Measurements from ENCODE around the gene BTBD9. TPM values are rescaled to one million over a fixed set of nuclear protein-coding genes. Genes with fewer than 3 reads are reported as not detected.

The BTBD9 gene
- total and polyA plus RNA-seq, 2 donors (not counting 3 experiments of a cell fraction or from before 2014, with no cell fraction given), result 4.9 to 15.0 TPM

DNA sequence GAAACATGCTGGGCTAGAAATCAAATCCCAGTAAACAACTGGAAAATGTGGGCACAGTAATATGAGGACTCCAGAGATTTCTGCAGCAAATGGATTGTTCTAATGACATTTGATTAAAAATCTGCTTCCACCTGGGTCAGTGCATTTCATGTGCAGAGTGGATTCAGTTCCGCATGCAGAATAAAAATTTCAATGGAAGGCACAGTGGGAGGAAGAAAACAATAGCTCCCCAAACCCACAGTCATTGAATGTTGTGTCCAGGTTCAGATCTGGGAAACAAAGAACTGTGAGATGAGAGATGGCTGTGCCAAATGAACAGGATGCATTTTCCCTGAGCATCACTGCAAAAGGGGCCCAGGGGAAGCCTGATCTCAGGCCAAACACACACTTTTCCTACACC lies 403.1 kb downstream of the BTBD9 start:
- DNase-seq (ENCODE audit: low read depth, low spot score), result no peak
- H3K36me3 ChIP-seq (ENCODE audit: control insufficient read depth in 2 of 2, extremely low read depth in 1 of 2, insufficient read depth in 2 of 2, low read length in 2 of 2), result no peaks in the 10 kb centered on the region
- H3K9ac ChIP-seq (replicated peaks; ENCODE audit: extremely low read depth, insufficient read depth, low read length), result no peak overlapping the region
- intact Hi-C loops (cut with micrococcal nuclease) (no loop called here), dilution Hi-C loops (cut with MboI; ENCODE audit: extremely low pct_ligation_motif_present, low sequenced_read_pairs) (no loop called here)
- no peaks in the 10 kb centered on the region for H3K9me3 ChIP-seq (replicated peaks; ENCODE audit: control insufficient read depth, insufficient read depth, low read length)
- peaks cover 13% of the 10 kb centered on the region for H3K4me1 ChIP-seq (ENCODE audit: control insufficient read depth, extremely low read depth, insufficient read depth, low read length)
- TF ChIP-seq, protein P1, sequence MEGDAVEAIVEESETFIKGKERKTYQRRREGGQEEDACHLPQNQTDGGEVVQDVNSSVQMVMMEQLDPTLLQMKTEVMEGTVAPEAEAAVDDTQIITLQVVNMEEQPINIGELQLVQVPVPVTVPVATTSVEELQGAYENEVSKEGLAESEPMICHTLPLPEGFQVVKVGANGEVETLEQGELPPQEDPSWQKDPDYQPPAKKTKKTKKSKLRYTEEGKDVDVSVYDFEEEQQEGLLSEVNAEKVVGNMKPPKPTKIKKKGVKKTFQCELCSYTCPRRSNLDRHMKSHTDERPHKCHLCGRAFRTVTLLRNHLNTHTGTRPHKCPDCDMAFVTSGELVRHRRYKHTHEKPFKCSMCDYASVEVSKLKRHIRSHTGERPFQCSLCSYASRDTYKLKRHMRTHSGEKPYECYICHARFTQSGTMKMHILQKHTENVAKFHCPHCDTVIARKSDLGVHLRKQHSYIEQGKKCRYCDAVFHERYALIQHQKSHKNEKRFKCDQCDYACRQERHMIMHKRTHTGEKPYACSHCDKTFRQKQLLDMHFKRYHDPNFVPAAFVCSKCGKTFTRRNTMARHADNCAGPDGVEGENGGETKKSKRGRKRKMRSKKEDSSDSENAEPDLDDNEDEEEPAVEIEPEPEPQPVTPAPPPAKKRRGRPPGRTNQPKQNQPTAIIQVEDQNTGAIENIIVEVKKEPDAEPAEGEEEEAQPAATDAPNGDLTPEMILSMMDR (IDR thresholded peaks at IDR 0.05; ENCODE audit: extremely low read depth in 1 of 2, insufficient read depth in 1 of 2, low read depth in 1 of 2, low read length in 2 of 2), result no peak
- no peak for TF ChIP-seq POLR2AphosphoS5 (IDR thresholded peaks at IDR 0.05; ENCODE audit: insufficient read depth, low read depth, low read length)
- TF ChIP-seq JUN (IDR thresholded peaks at IDR 0.05; ENCODE audit: borderline replicate concordance, insufficient read depth, insufficient read length, low read depth), result no peak
- TF ChIP-seq GATA2 (IDR thresholded peaks at IDR 0.05; ENCODE audit: insufficient read depth, insufficient read length, low read depth, low read length), result no peak
- TF ChIP-seq, protein P2, sequence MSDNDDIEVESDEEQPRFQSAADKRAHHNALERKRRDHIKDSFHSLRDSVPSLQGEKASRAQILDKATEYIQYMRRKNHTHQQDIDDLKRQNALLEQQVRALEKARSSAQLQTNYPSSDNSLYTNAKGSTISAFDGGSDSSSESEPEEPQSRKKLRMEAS (IDR thresholded peaks at IDR 0.05; ENCODE audit: insufficient read depth, insufficient read length), result no peak
- no peak for TF ChIP-seq MYC (IDR thresholded peaks at IDR 0.05; ENCODE audit: low read depth, low read length)
- TF ChIP-seq POLR2A (IDR thresholded peaks at IDR 0.05; ENCODE audit: low read depth, low read length), result no peak
- no peak for TF ChIP-seq FOS (IDR thresholded peaks at IDR 0.05; ENCODE audit: borderline replicate concordance, insufficient read depth, low read length)
- TF ChIP-seq EZH2 (IDR thresholded peaks at IDR 0.05; ENCODE audit: borderline replicate concordance, low read depth, low read length, severe bottlenecking), result no peak
- H3K9me1 ChIP-seq (replicated peaks; ENCODE audit: control insufficient read depth, extremely low read depth, insufficient read depth, low read length), result no peaks in the 10 kb centered on the region
- H3K4me3 ChIP-seq (replicated peaks in 1 of 3; ENCODE audit: insufficient read depth in 1 of 3, low read depth in 1 of 3, low read length in 3 of 3), result no peak overlapping the region
- no peak for FAIRE-seq
- POLR2A ChIA-PET, result interaction anchor here (0.7 kb wide), 1 partner anchor 11 kb away, joined by 3 read pairs; no protein-coding TSS in a partner anchor
- H2AFZ ChIP-seq (ENCODE audit: low read depth, low read length), result no peak overlapping the region
- no peak overlapping the region for H3K4me2 ChIP-seq (ENCODE audit: insufficient read depth, low read length)
- no peak overlapping the region for H3K27ac ChIP-seq (ENCODE audit: insufficient read depth, low read depth, low read length)
- CTCF ChIA-PET, result no interaction called here
- no TSS peak for BruUV-seq (replicated peaks)
- H3K79me2 ChIP-seq (ENCODE audit: control insufficient read depth, insufficient read depth, low read length), result no peaks in the 10 kb centered on the region
- H4K20me1 ChIP-seq (replicated peaks; ENCODE audit: control insufficient read depth, extremely low read depth, insufficient read depth, low read length), result peaks cover 3% of the 10 kb centered on the region
- no peaks in the 10 kb centered on the region for H3K27me3 ChIP-seq (ENCODE audit: control insufficient read depth in 2 of 2, insufficient read depth in 2 of 2, low read length in 2 of 2)

Measured in endothelial cell of umbilical vein (primary cell).